T-cell (primary cell): ENCODE results near the gene NAIF1. TPM values are rescaled to one million over a fixed set of nuclear protein-coding genes. Genes with fewer than 3 reads are reported as not detected.
"Not testable (repeated sequence)": the region's sequence is repeated elsewhere in the genome, so short reads cannot be mapped to it uniquely, and the experiment has no call there.

Experiments
- ATAC-seq, 4 experiments: fragments of 200-7000 bp in 3 of 4; fragments of 150-1000 bp in 1 of 4; cut with Tn5 transposase; replicated peaks in 1 of 4; 1 replicate in 3 of 4; 2 replicates in 1 of 4; pipeline ENCODE4 v1.10.0; 2021; ENCODE audit warnings: moderate library complexity in 3 of 4, mild to moderate bottlenecking in 2 of 4, moderate number of reproducible peaks in 1 of 4
- CTCF ChIA-PET, 2 donors: fragments of 300-600 bp; sonication (Branson Sonifier 250); formaldehyde crosslinking; loops; one replicate each; lab custom pipeline; 2022; ENCODE audit warnings: antibody characterized with exemption in 2 of 2; lab: Charles Lee
- POLR2A ChIA-PET, 2 donors: fragments of 300-600 bp; sonication (Branson Sonifier 250); formaldehyde crosslinking; loops; one replicate each; lab custom pipeline; 2022; ENCODE audit warnings: antibody characterized with exemption in 2 of 2; lab: Charles Lee
- DNase-seq, 35 experiments: peaks; one replicate each; pipeline versions ENCODE4 v3.0.0 to v3.0.0-alpha.2; 2013 to 2023
- H3K27ac ChIP-seq: one replicate; pipeline ENCODE4 v1.5.1; 2013; ENCODE audit warnings: low read length
- H3K27me3 ChIP-seq, 2 experiments: replicated peaks in 1 of 2; 1 replicate in 1 of 2; 2 replicates in 1 of 2; pipeline versions ENCODE4 v1.6.1 to v1.7.0; 2013; ENCODE audit warnings: low read length in 1 of 2, mixed read lengths in 1 of 2; ENCODE audit not compliant: control insufficient read depth in 2 of 2, insufficient read depth in 2 of 2; ENCODE audit errors: extremely low read depth in 1 of 2
- H3K36me3 ChIP-seq, 2 donors: 1 replicate in 1 of 2; 2 replicates in 1 of 2; pipeline versions ENCODE4 v1.6.1 to v1.7.0; 2013; ENCODE audit warnings: low read length in 1 of 2; ENCODE audit not compliant: control insufficient read depth in 2 of 2, insufficient read depth in 1 of 2; ENCODE audit errors: extremely low read depth in 1 of 2
- H3K4me1 ChIP-seq, 2 experiments: 1 replicate in 1 of 2; 2 replicates in 1 of 2; pipeline versions ENCODE4 v1.6.1 to v1.7.0; 2013; ENCODE audit warnings: low read length in 2 of 2, mixed read lengths in 1 of 2; ENCODE audit not compliant: insufficient read depth in 2 of 2, control insufficient read depth in 1 of 2; ENCODE audit errors: extremely low read depth in 1 of 2
- H3K4me3 ChIP-seq, 2 donors: 1 replicate in 1 of 2; 2 replicates in 1 of 2; pipeline versions ENCODE4 v1.5.1 to v1.7.0; 2013; ENCODE audit warnings: mild to moderate bottlenecking in 2 of 2, low read length in 1 of 2, moderate library complexity in 1 of 2; ENCODE audit not compliant: control insufficient read depth in 1 of 2; ENCODE audit errors: extremely low read depth in 1 of 2
- H3K9me3 ChIP-seq: 2 replicates; pipeline ENCODE4 v1.7.0; 2013
- H3K27ac Mint-ChIP-seq, 2 donors: one replicate each; pipeline ENCODE4 v1.8.0; 2020 to 2021; ENCODE audit warnings: mild to moderate bottlenecking in 2 of 2, mixed read lengths in 2 of 2
- H3K27me3 Mint-ChIP-seq, 2 donors: one replicate each; pipeline ENCODE4 v1.8.0; 2021 to 2022; ENCODE audit warnings: mixed read lengths in 2 of 2
- H3K36me3 Mint-ChIP-seq: one replicate; pipeline ENCODE4 v1.8.0; 2021; ENCODE audit warnings: mixed read lengths
- H3K4me1 Mint-ChIP-seq, 3 donors: one replicate each; pipeline ENCODE4 v1.8.0; 2020 to 2022; ENCODE audit warnings: mixed read lengths in 3 of 3, mild to moderate bottlenecking in 1 of 3
- H3K4me3 Mint-ChIP-seq, 3 donors: one replicate each; pipeline ENCODE4 v1.8.0; 2020 to 2022; ENCODE audit warnings: mild to moderate bottlenecking in 3 of 3, mixed read lengths in 3 of 3, moderate library complexity in 3 of 3
- H3K9me3 Mint-ChIP-seq, 3 donors: one replicate each; pipeline ENCODE4 v1.8.0; 2020 to 2022; ENCODE audit warnings: mixed read lengths in 3 of 3
- WGBS: methylation state at CpG from one replicate; pipeline ENCODE4 v1.1.5; 2013; ENCODE audit warnings: missing lambda C conversion rate; ENCODE audit not compliant: insufficient coverage; 5-methylcytosine and 5-hydroxymethylcytosine counted together
- total RNA-seq, 35 experiments: library from RNA in 6 of 35; stranded (reverse) in 6 of 35; fragments of 120-200 nt in 1 of 35; gene quantifications; one replicate each; pipeline versions ENCODE4 v1.2.1 to v1.2.4 and lab custom pipeline; 2013 to 2026

NAIF1 gene
- total RNA-seq, 5 donors from 2014 or later (not counting 1 experiment from before 2014, with no cell fraction given) = 11.6 to 14.9 (median 13.8) TPM

- not testable (repeated sequence) for H3K9me3 ChIP-seq, H3K27me3 ChIP-seq, H3K9me3 Mint-ChIP-seq, H3K27me3 Mint-ChIP-seq, H3K36me3 Mint-ChIP-seq, H3K4me3 ChIP-seq, H3K36me3 ChIP-seq
- WGBS = 68% methylated on average over 3 of the region's 12 CpGs
- peak in 5 of 35 experiments; percentile 21 to 72 (median 40) for DNase-seq
- POLR2A ChIA-PET = interaction anchor here in 1 of 2 donors (0.6 kb wide), 1 partner anchor 17 kb away, joined by 3 read pairs; no protein-coding TSS in a partner anchor
- H3K4me1 ChIP-seq = peaks cover 62 to 89% of the 10 kb centered on the region in 2 experiments
- CTCF ChIA-PET = interaction anchor here in 1 of 2 donors (0.6 kb wide), 1 partner anchor 26 kb away, joined by 3 read pairs; no protein-coding TSS in a partner anchor
- peak overlapping the region; percentile 54 for H3K27ac ChIP-seq
- peak in 1 of 4 experiments; percentile 23 for ATAC-seq
- Mint-ChIP-seq H3K4me3 (peak overlapping the region; percentile 9 to 89 (median 43)), H3K27ac (peak overlapping the region; percentile 97 to 98), H3K4me1 (peaks cover 85 to 88% (median 85%) of the 10 kb centered on the region in 3 donors)
Observed at GRCh38 chr9:128023671-128024070, 43.4 kb downstream of the NAIF1 start.

DNA sequence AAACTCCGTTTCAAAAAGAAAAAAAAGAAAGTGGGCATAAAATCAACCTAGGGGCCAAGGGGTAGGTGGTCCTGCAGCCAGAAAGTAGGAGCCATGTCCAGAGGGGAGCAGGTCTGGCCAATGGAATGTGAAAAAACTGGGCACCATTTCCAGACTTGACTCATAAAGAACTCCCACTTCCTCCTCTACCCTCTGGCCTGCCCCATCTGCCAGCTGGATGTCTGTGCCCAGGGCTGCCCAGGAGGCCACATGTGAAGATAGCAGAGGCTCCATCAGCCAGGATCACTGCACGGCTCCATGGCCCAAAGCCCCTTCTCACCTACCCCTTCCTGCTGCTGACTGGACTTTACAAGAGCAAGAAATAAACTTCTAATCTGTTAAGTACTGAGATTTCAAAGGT lies 44.2 kb downstream of the NAIF1 start:
- H3K4me1 ChIP-seq = peaks cover 57 to 86% of the 10 kb centered on the region in 2 experiments
- Mint-ChIP-seq H3K36me3 (no peaks in the 10 kb centered on the region), H3K27me3 (no peaks in the 10 kb centered on the region), H3K9me3 (no peaks in the 10 kb centered on the region), H3K27ac (peak overlapping the region; percentile 97 to 98), H3K4me3 (peak overlapping the region in 1 of 3 donors; percentile 89), H3K4me1 (peaks cover 77 to 80% (median 78%) of the 10 kb centered on the region in 3 donors)
- ATAC-seq (no peak), DNase-seq (no peak)
- no CpG with 5 or more reads among the region's 2 CpGs for WGBS
- POLR2A ChIA-PET = interaction anchor here (1.0 to 1.4 kb wide), 2 partner anchors 15 to 44 kb away, joined by 3 to 7 read pairs; no protein-coding TSS in a partner anchor
- H3K27me3 ChIP-seq = no peaks in the 10 kb centered on the region
- H3K36me3 ChIP-seq = no peaks in the 10 kb centered on the region
- no peak overlapping the region for H3K4me3 ChIP-seq
- no peaks in the 10 kb centered on the region for H3K9me3 ChIP-seq
- CTCF ChIA-PET = no interaction called here
- peak overlapping the region; percentile 54 for H3K27ac ChIP-seq

DNA sequence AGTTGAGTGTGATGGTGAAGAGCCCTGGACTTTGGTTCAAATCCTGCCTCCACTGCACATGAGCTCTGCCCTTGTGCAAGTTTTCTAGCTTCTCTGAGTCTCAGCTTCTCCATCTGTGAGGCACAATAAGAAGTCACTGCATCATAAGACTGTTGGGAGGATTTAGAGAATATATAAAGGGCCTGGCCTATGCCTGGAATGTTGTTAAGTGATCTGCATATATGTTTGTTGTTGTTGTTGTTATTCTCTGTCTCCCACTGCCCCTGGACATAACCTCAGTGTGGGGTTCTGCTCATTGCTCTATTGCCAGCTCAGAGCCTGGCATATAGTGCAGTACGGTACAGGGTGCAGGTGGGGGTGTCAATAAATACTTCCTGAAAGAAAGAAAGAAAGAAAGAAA lies 46.0 kb downstream of the NAIF1 start:
- H3K9me3 ChIP-seq = no peaks in the 10 kb centered on the region
- Mint-ChIP-seq H3K27ac (peak overlapping the region; percentile 97 to 98), H3K9me3 (no peaks in the 10 kb centered on the region), H3K27me3 (no peaks in the 10 kb centered on the region), H3K4me3 (peak overlapping the region in 1 of 3 donors; percentile 89), H3K4me1 (peaks cover 63 to 70% (median 69%) of the 10 kb centered on the region in 3 donors), H3K36me3 (no peaks in the 10 kb centered on the region)
- DNase-seq (no peak), ATAC-seq (no peak)
- H3K27ac ChIP-seq = peak overlapping the region; percentile 54
- H3K4me1 ChIP-seq = peaks cover 41 to 70% of the 10 kb centered on the region in 2 experiments
- 40% methylated on average over 1 of the region's 1 CpG for WGBS
- ChIA-PET POLR2A (no interaction called here), CTCF (interaction anchor here (0.6 to 1.5 kb wide), 4 partner anchors 13 to 35 kb away, joined by 3 to 5 read pairs (median 4); no protein-coding TSS in a partner anchor)
- H3K4me3 ChIP-seq = no peak overlapping the region
- no peaks in the 10 kb centered on the region for H3K36me3 ChIP-seq
- no peaks in the 10 kb centered on the region for H3K27me3 ChIP-seq

DNA sequence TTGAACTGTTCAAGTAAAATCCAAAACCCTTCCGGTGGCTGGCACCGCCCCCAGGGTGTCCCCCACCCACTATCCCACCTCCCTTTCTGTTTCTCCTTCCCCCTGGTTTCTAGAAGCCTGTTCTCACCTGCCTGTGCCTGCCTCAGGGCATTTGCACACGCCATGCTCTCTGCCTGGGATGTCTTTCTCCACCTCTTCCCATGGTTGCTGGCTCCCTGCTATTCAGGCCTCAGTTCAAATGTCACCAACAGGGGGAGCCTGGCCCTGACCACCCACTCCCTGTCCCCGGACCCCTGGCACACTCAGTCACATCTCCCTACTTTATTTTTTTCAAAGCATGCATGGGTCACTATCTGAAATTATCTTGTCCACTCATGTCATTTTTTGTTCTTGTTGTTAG lies 46.4 kb downstream of the NAIF1 start:
- CTCF ChIA-PET = interaction anchor here (0.6 to 1.5 kb wide), 5 partner anchors 14 to 52 kb away, joined by 3 to 5 read pairs (median 3); no protein-coding TSS in a partner anchor
- WGBS = 81% methylated on average over 4 of the region's 4 CpGs
- peak overlapping the region; percentile 54 for H3K27ac ChIP-seq
- Mint-ChIP-seq H3K36me3 (no peaks in the 10 kb centered on the region), H3K27me3 (no peaks in the 10 kb centered on the region), H3K4me3 (peak overlapping the region in 1 of 3 donors; percentile 89), H3K4me1 (peaks cover 61 to 68% (median 65%) of the 10 kb centered on the region in 3 donors), H3K9me3 (no peaks in the 10 kb centered on the region), H3K27ac (peak overlapping the region; percentile 97 to 98)
- no peak overlapping the region for H3K4me3 ChIP-seq
- ATAC-seq (no peak), DNase-seq (no peak)
- H3K27me3 ChIP-seq = no peaks in the 10 kb centered on the region
- H3K9me3 ChIP-seq = no peaks in the 10 kb centered on the region
- no peaks in the 10 kb centered on the region for H3K36me3 ChIP-seq
- POLR2A ChIA-PET = no interaction called here
- H3K4me1 ChIP-seq = peaks cover 40 to 69% of the 10 kb centered on the region in 2 experiments

DNA sequence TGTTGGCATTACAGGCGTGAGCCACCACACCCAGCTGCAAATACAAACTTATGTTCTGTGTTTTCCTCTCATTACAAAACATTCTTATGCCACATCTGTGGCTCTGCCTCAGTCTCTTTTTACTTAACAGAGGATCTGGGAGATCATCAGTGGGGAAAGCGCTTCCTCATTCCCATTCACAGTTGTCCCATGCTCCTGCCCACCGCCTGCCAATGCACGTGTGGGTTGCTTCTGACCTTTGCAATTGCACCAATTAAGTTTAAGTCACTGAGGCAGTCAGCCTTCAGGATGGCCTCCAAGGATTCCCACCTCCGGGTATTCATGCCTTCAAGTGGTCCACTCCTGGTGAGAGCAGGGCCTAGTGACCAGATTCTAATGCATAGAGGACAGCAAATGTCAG lies 51.4 kb downstream of the NAIF1 start:
- peaks cover 27 to 41% (median 32%) of the 10 kb centered on the region in 3 donors for H3K4me1 Mint-ChIP-seq
- Histone ChIP-seq H3K27ac (no peak overlapping the region), H3K36me3 (no peaks in the 10 kb centered on the region), H3K4me3 (no peak overlapping the region), H3K27me3 (no peaks in the 10 kb centered on the region), H3K4me1 (peaks cover 5 to 33% of the 10 kb centered on the region in 2 experiments), H3K9me3 (no peaks in the 10 kb centered on the region)
- H3K4me3 Mint-ChIP-seq = no peak overlapping the region
- WGBS = 100% methylated on average over 3 of the region's 5 CpGs
- ATAC-seq (no peak), DNase-seq (no peak)
- H3K9me3 Mint-ChIP-seq = no peaks in the 10 kb centered on the region
- H3K27ac Mint-ChIP-seq = peak overlapping the region in 1 of 2 donors; percentile 69
- ChIA-PET CTCF (no interaction called here), POLR2A (no interaction called here)
- H3K36me3 Mint-ChIP-seq = no peaks in the 10 kb centered on the region
- H3K27me3 Mint-ChIP-seq = no peaks in the 10 kb centered on the region
